Cerebellar nuclear complex (tissue), 1 donor: ENCODE data around the gene TUBGCP3.

Experiments used
- DNase-seq, 2 experiments: peaks; one replicate each; lab custom pipeline; 2025; lab: John Stamatoyannopoulos, UW

The TUBGCP3 gene

GRCh38 chr13:112479389-112479788 is 108.6 kb downstream of the TUBGCP3 start:
- DNase-seq = no peak

GRCh38 chr13:112477070-112477619 is 110.8 kb downstream of the TUBGCP3 start:
- DNase-seq = no peak

GRCh38 chr13:112475889-112476288 is 112.1 kb downstream of the TUBGCP3 start:
- no peak for DNase-seq

- DNase-seq = no peak
These were observed 113.1 kb downstream of the TUBGCP3 start for GRCh38 chr13:112474869-112475268.

GRCh38 chr13:112473818-112474217 is 114.1 kb downstream of the TUBGCP3 start:
- no peak for DNase-seq

- no peak for DNase-seq
These were observed 118.7 kb downstream of the TUBGCP3 start for GRCh38 chr13:112469071-112469745.

- DNase-seq = no peak
These were observed 119.9 kb downstream of the TUBGCP3 start for GRCh38 chr13:112468069-112468468.

GRCh38 chr13:112467236-112467635 is 120.7 kb downstream of the TUBGCP3 start:
- DNase-seq = no peak

- no peak for DNase-seq
These were observed 121.6 kb downstream of the TUBGCP3 start for GRCh38 chr13:112466132-112467058.

- no peak for DNase-seq
These were observed 122.5 kb downstream of the TUBGCP3 start for GRCh38 chr13:112465251-112466131.

GRCh38 chr13:112464720-112465119 is 123.2 kb downstream of the TUBGCP3 start:
- no peak for DNase-seq

- DNase-seq = no peak
These were observed 125.5 kb downstream of the TUBGCP3 start for GRCh38 chr13:112462408-112462807.

GRCh38 chr13:112457485-112457884 is 130.5 kb downstream of the TUBGCP3 start:
- DNase-seq = no peak

- DNase-seq = no peak
These were observed 130.9 kb downstream of the TUBGCP3 start for GRCh38 chr13:112457081-112457480.

GRCh38 chr13:112456138-112457056 is 131.6 kb downstream of the TUBGCP3 start:
- no peak for DNase-seq

- no peak for DNase-seq
These were observed 132.4 kb downstream of the TUBGCP3 start for GRCh38 chr13:112455476-112456059.

GRCh38 chr13:112454648-112455334 is 133.2 kb downstream of the TUBGCP3 start:
- no peak for DNase-seq

- no peak for DNase-seq
These were observed 133.9 kb downstream of the TUBGCP3 start for GRCh38 chr13:112453874-112454647.
